Transverse colon (tissue), 4 donors: ENCODE data around the gene CTCF. TPM values are rescaled to one million over a fixed set of nuclear protein-coding genes. Genes with fewer than 3 reads are reported as not detected.
"Not testable (repeated sequence)": the region's sequence is repeated elsewhere in the genome, so short reads cannot be mapped to it uniquely, and the experiment has no call there.

Experiments
- DNase-seq: peaks from one replicate; pipeline ENCODE4 v3.0.0-alpha.2; 2019
- H3K27ac ChIP-seq, 4 donors: fragments of 200-600 bp; sonication (generic); 2 replicates each; pipeline ENCODE4 v1.5.1; 2016 to 2018; ENCODE audit warnings: inconsistent platforms in 4 of 4
- H3K27me3 ChIP-seq: fragments of 200-600 bp; sonication (generic); 2 replicates; pipeline ENCODE4 v1.5.1; 2017; ENCODE audit warnings: inconsistent platforms
- H3K36me3 ChIP-seq, 4 donors: fragments of 200-600 bp; sonication (generic); 2 replicates each; pipeline ENCODE4 v1.5.1; 2017 to 2019; ENCODE audit warnings: inconsistent platforms in 4 of 4
- H3K4me1 ChIP-seq, 4 donors: fragments of 200-600 bp; sonication (generic); 2 replicates each; pipeline ENCODE4 v1.5.1; 2017 to 2020; ENCODE audit warnings: inconsistent platforms in 4 of 4
- H3K4me3 ChIP-seq, 4 donors: fragments of 200-600 bp; sonication (generic); 1 replicate in 1 of 4; 2 replicates in 3 of 4; pipeline versions ENCODE4 v1.5.1 to v1.6.1; 2017 to 2019; ENCODE audit warnings: inconsistent platforms in 4 of 4
- H3K9me3 ChIP-seq, 2 donors: fragments of 200-600 bp; sonication (generic); 2 replicates each; pipeline ENCODE4 v1.5.1; 2017 to 2019; ENCODE audit warnings: inconsistent platforms in 2 of 2
- EP300 ChIP-seq: sonication (generic); formaldehyde crosslinking; IDR thresholded peaks from one replicate; pipeline ENCODE4 v1.6.1; 2017; ENCODE audit warnings: antibody characterized with exemption, low read depth
- POLR2A ChIP-seq: fragments of 450-650 bp; IDR thresholded peaks from one replicate; pipeline ENCODE4 v1.6.1; 2016; ENCODE audit warnings: antibody characterized with exemption, mild to moderate bottlenecking, moderate library complexity
- POLR2AphosphoS5 ChIP-seq, 3 donors: sonication (generic); formaldehyde crosslinking; IDR thresholded peaks; one replicate each; pipeline ENCODE4 v1.6.1; 2016; ENCODE audit warnings: antibody characterized with exemption in 3 of 3
- WGBS, 2 donors: methylation state at CpG; one replicate each; pipeline ENCODE4 v1.1.5; 2018; ENCODE audit warnings: low coverage in 1 of 2; 5-methylcytosine and 5-hydroxymethylcytosine counted together
- in situ Hi-C, 4 donors: fragments of 200-750 bp; cut with MboI; loops; one replicate each; pipeline versions ENCODE4 v1.15.0 to v1.15.1; 2017; ENCODE audit warnings: low sequenced_read_pairs in 3 of 4, low pct_ligation_motif_present in 1 of 4, low pct_unique_long_range_greater_than_20kb in 1 of 4
- intact Hi-C: fragments of 100-400 bp; cut with DNase I; formaldehyde crosslinking; loops from one replicate; pipeline ENCODE4 v1.15.1; 2023; ENCODE audit warnings: low total_unique reads
- total RNA-seq, 4 donors: library from RNA; depleted of rRNA; stranded (reverse); fragments of >200 nt; gene quantifications; one replicate each; pipeline ENCODE4 v1.1.0, GENCODE V29; 2016
- TF ChIP-seq, protein P1 (sequence below), 5 experiments: fragments of 200-600 bp in 3 of 5; fragments of 450-650 bp in 2 of 5; sonication (generic) in 3 of 5; IDR thresholded peaks; 1 replicate in 2 of 5; 2 replicates in 3 of 5; pipeline ENCODE4 v1.5.1; 2016 to 2017; ENCODE audit warnings: antibody characterized with exemption in 5 of 5, inconsistent platforms in 3 of 5, mild to moderate bottlenecking in 2 of 5, moderate library complexity in 1 of 5

The CTCF gene
- total RNA-seq, 4 donors from 2014 or later = 40.0 to 46.8 (median 41.9) TPM

DNA sequence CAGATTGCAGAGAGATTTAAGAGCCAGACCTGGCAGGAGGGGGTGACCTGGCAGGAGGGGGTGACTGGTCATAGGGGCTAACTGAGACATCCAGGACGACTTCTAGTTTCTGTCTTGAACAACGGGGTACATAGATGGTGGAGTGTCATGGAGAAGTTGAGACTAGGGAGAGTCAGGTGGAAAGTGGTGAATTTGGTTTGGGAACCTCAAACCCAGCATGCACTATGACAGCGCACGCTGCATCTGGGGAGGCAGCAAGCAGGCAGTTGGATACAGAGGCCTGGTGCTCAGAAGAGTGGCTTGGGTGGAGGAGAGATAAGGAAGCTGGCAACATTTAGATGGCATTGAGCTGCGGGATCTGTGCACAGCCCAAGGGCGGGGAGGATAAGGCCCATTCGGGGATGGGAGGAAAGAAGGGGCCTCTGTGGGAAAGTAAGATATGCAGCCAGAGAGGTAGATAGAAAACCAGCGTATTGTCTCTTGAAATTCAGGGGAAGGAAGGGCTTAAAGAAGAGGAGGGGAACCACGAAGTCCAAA, 29.2 kb upstream of the CTCF start:
- Histone ChIP-seq H3K36me3 (no peaks in the 10 kb centered on the region), H3K27me3 (peaks cover 17% of the 10 kb centered on the region), H3K4me1 (peaks cover 12 to 49% (median 38%) of the 10 kb centered on the region in 4 donors), H3K4me3 (no peak overlapping the region), H3K9me3 (no peaks in the 10 kb centered on the region), H3K27ac (no peak overlapping the region)
- TF ChIP-seq POLR2AphosphoS5 (IDR thresholded peaks at IDR 0.05) (no peak), EP300 (no peak), POLR2A (no peak)
- TF ChIP-seq, protein P1, sequence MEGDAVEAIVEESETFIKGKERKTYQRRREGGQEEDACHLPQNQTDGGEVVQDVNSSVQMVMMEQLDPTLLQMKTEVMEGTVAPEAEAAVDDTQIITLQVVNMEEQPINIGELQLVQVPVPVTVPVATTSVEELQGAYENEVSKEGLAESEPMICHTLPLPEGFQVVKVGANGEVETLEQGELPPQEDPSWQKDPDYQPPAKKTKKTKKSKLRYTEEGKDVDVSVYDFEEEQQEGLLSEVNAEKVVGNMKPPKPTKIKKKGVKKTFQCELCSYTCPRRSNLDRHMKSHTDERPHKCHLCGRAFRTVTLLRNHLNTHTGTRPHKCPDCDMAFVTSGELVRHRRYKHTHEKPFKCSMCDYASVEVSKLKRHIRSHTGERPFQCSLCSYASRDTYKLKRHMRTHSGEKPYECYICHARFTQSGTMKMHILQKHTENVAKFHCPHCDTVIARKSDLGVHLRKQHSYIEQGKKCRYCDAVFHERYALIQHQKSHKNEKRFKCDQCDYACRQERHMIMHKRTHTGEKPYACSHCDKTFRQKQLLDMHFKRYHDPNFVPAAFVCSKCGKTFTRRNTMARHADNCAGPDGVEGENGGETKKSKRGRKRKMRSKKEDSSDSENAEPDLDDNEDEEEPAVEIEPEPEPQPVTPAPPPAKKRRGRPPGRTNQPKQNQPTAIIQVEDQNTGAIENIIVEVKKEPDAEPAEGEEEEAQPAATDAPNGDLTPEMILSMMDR (IDR thresholded peaks at IDR 0.05) = no peak
- in situ Hi-C loops = no loop called here
- 72 to 78% methylated on average over 9 of the region's 9 CpGs for WGBS, 2 donors
- intact Hi-C loops = no loop called here
- no peak for DNase-seq

DNA sequence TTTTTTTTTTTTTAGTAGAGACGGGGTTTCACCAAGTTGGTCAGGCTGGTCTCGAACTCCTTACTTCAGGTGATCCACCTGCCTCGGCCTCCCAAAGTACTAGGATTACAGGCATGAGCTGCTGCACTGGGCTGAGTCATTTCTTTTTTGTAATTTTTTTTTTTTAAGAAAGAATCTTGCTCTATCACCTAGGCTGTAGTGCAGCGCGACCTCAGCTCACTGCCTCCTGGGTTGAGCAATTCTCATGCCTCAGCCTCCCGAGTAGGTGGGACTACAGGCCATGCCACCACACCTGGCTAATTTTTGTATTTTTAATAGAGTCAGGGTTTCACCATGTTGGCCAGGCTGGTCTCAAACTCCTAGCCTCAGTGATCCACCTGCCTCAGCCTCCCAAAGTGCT, 28.3 kb upstream of the CTCF start:
- H3K36me3 ChIP-seq, H3K9me3 ChIP-seq, H3K27ac ChIP-seq, in situ Hi-C loops, H3K4me3 ChIP-seq, intact Hi-C loops, DNase-seq: not testable (repeated sequence)
- 91 to 100% methylated on average over 1 to 6 of the region's 6 CpGs for WGBS, 2 donors
- Histone ChIP-seq H3K4me1 (peaks cover 19 to 53% (median 43%) of the 10 kb centered on the region in 4 donors), H3K27me3 (peaks cover 17% of the 10 kb centered on the region)

DNA sequence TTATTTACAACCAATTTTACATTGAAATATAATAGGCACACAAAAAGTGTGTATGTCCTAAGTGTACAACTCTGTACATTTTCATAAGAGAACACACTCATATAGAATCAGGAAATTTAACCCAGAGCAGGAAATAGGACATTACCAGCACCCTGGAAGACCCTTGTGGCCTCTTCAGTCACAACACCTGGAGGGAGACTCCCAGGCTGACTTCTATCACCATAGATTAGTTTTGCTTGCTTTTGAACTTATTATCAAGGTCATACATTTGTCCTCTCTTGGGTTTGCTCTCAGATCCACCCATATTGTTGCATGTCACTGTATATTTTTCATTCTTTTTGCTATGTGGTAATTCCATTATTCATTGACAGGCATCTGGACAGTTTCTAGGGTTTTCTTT, 27.9 kb upstream of the CTCF start:
- peaks cover 20 to 49% (median 41%) of the 10 kb centered on the region in 4 donors for H3K4me1 ChIP-seq
- TF ChIP-seq, protein P1 (IDR thresholded peaks at IDR 0.05) = no peak
- TF ChIP-seq EP300 = no peak
- no peak for TF ChIP-seq POLR2A
- no peak for TF ChIP-seq POLR2AphosphoS5 (IDR thresholded peaks at IDR 0.05)
- no peaks in the 10 kb centered on the region for H3K36me3 ChIP-seq
- H3K9me3 ChIP-seq = no peaks in the 10 kb centered on the region
- H3K27ac ChIP-seq = no peak overlapping the region
- H3K4me3 ChIP-seq = no peak overlapping the region
- no peak for DNase-seq
- intact Hi-C loops = no loop called here
- peaks cover 17% of the 10 kb centered on the region for H3K27me3 ChIP-seq
- in situ Hi-C loops = no loop called here

DNA sequence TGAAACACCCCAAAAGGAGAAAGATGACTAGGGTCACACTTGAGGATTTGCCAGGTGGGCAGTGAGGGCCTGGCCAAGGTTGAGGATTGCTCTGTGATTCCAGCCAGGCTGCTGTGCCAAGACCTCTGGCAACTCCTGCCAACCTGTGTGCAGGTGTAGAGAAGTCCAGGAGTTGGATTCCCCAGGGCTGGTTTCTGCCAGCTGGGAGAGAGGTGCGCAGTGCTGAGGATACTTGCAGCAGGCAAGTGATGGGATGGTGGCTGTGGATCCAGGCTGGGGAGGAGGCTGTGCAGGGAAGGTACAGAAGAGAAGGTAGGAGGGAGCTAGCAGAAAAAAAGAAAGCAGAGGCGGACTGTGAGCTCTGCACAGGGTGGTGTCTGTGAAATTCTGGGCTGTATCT, 27.1 kb upstream of the CTCF start:
- Histone ChIP-seq H3K4me3 (no peak overlapping the region), H3K27ac (no peak overlapping the region), H3K9me3 (no peaks in the 10 kb centered on the region), H3K27me3 (peaks cover 17% of the 10 kb centered on the region), H3K36me3 (no peaks in the 10 kb centered on the region), H3K4me1 (peaks cover 20 to 41% (median 34%) of the 10 kb centered on the region in 4 donors)
- TF ChIP-seq, protein P1 (IDR thresholded peaks at IDR 0.05) = no peak
- TF ChIP-seq EP300 (no peak), POLR2AphosphoS5 (IDR thresholded peaks at IDR 0.05) (no peak), POLR2A (no peak)
- in situ Hi-C loops (no loop called here), intact Hi-C loops (no loop called here)
- DNase-seq = no peak
- WGBS, 2 donors = 71 to 98% methylated on average over 1 to 2 of the region's 2 CpGs

DNA sequence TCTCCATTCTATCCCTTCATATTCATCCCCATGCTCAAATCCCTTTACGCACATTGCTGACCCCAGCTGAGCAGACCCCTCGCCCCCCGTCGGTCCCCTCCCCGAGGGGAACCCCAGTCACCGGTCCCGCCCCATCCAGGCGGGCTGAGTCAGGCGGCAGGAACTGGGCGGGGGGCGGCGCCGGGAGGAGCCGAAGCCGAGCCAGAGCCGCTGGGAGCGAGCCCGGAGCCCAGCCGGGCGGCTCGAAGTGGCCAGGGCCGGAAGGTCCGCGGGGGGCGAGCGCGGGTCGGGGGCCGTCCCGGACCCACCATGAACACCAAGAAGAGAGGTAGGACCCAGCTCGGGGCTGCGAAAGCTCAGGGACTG, 25.1 kb upstream of the CTCF start:
- Histone ChIP-seq H3K36me3 (no peaks in the 10 kb centered on the region), H3K4me1 (peaks cover 12 to 30% (median 24%) of the 10 kb centered on the region in 4 donors), H3K9me3 (no peaks in the 10 kb centered on the region), H3K27me3 (peaks cover 17% of the 10 kb centered on the region), H3K4me3 (peak overlapping the region; percentile 40 to 73 (median 65)), H3K27ac (peak overlapping the region; percentile 66 to 82 (median 78))
- 0% methylated on average over 12 of the region's 32 CpGs; no CpG with 5 or more reads in 1 of the 2 donors for WGBS, 2 donors
- in situ Hi-C loops (no loop called here), intact Hi-C loops (no loop called here)
- peak; percentile 57 for DNase-seq
- TF ChIP-seq, protein P1 (IDR thresholded peaks at IDR 0.05) = no peak
- TF ChIP-seq POLR2AphosphoS5 (IDR thresholded peaks at IDR 0.05) = no peak
- peak; percentile 39 for TF ChIP-seq POLR2A
- TF ChIP-seq EP300 = no peak
